ENCODE measurements around the gene FJX1. TPM values are rescaled to one million over a fixed set of nuclear protein-coding genes. Genes with fewer than 3 reads are reported as not detected.
"Not testable (repeated sequence)": the region's sequence is repeated elsewhere in the genome, so short reads cannot be mapped to it uniquely, and the experiment has no call there.

FJX1 gene
- total RNA-seq, 1 experiment from 2014 or later, result 71.4 TPM

DNA sequence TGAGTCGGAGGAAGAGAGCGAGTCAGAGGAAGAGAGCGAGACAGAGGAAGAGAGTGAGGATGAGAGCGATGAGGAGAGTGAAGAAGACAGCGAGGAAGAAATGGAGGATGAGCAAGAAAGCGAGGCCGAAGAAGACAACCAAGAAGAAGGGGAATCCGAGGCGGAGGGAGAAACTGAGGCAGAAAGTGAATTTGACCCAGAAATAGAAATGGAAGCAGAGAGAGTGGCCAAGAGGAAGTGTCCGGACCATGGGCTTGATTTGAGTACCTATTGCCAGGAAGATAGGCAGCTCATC is 45.1 kb downstream of the FJX1 start:
- Histone ChIP-seq H3F3A (ENCODE audit: low read length, unreplicated experiment) (peaks cover under 1% of the 10 kb centered on the region), H3K9me3 (ENCODE audit: low read length) (0 out of 2 replicates have a peak, but pooled peaks cover 5% of the 10 kb centered on the region), H3K79me2 (ENCODE audit: low read length) (peaks cover 55% of the 10 kb centered on the region), H3K4me2 (ENCODE audit: low read length) (peak overlapping the region; percentile 98), H3K36me3 (ENCODE audit: low read depth, low read length) (peaks cover 17% of the 10 kb centered on the region; the same call in 1 of the 2 replicates), H4K20me1 (ENCODE audit: low read length) (no peaks in the 10 kb centered on the region), H3K4me3 (ENCODE audit: low read length) (peak overlapping the region; percentile 74), H3K9ac (ENCODE audit: low read length) (peak overlapping the region; percentile 90), H3K9me2 (replicated peaks; ENCODE audit: low read length) (no peaks in the 10 kb centered on the region), H2AFZ (ENCODE audit: low read length) (peak overlapping the region; percentile 74), H3K27me3 (ENCODE audit: low read length) (no peaks in the 10 kb centered on the region), H3K4me1 (ENCODE audit: insufficient read depth, low read length) (peaks cover 25% of the 10 kb centered on the region), H3K27ac (ENCODE audit: low read length) (peak overlapping the region; percentile 91)
- ATAC-seq, result no peak
- TF ChIP-seq EZH2 (IDR thresholded peaks at IDR 0.05; ENCODE audit: low read length, unreplicated experiment) (no peak), EZH2phosphoT487 (IDR thresholded peaks at IDR 0.05; ENCODE audit: borderline replicate concordance, low read length) (no peak)
- no peak for DNase-seq
- ChIA-PET POLR2A (ENCODE audit: unreplicated experiment) (no interaction called here), CTCF (no interaction called here)
- BruUV-seq (replicated peaks), result TSS peak; percentile 49
- intact Hi-C loops (cut with micrococcal nuclease), result loop anchor here (2.0 kb wide), 1 partner anchor 33 kb away; no protein-coding TSS in a partner anchor

GRCh38 chr11:35664977-35665441 is 46.7 kb downstream of the FJX1 start:
- intact Hi-C loops (cut with micrococcal nuclease), result no loop called here
- H3K36me3 ChIP-seq (ENCODE audit: low read depth, low read length), result peaks cover 17% of the 10 kb centered on the region; the same call in 1 of the 2 replicates
- peaks cover 70% of the 10 kb centered on the region for H3K79me2 ChIP-seq (ENCODE audit: low read length)
- no peak overlapping the region for H3K9ac ChIP-seq (ENCODE audit: low read length)
- no peaks in the 10 kb centered on the region for H3K9me2 ChIP-seq (replicated peaks; ENCODE audit: low read length)
- no peaks in the 10 kb centered on the region for H3K27me3 ChIP-seq (ENCODE audit: low read length)
- BruUV-seq (replicated peaks), result no TSS peak
- ChIA-PET POLR2A (ENCODE audit: unreplicated experiment) (no interaction called here), CTCF (no interaction called here)
- DNase-seq (peak; percentile 24), ATAC-seq (no peak)
- H3K4me1 ChIP-seq (ENCODE audit: insufficient read depth, low read length), result peaks cover 20% of the 10 kb centered on the region
- H3F3A ChIP-seq (ENCODE audit: low read length, unreplicated experiment), result no peaks in the 10 kb centered on the region
- no peak for TF ChIP-seq EZH2phosphoT487 (IDR thresholded peaks at IDR 0.05; ENCODE audit: borderline replicate concordance, low read length)
- TF ChIP-seq EZH2 (IDR thresholded peaks at IDR 0.05; ENCODE audit: low read length, unreplicated experiment), result no peak
- TF ChIP-seq, protein P1, sequence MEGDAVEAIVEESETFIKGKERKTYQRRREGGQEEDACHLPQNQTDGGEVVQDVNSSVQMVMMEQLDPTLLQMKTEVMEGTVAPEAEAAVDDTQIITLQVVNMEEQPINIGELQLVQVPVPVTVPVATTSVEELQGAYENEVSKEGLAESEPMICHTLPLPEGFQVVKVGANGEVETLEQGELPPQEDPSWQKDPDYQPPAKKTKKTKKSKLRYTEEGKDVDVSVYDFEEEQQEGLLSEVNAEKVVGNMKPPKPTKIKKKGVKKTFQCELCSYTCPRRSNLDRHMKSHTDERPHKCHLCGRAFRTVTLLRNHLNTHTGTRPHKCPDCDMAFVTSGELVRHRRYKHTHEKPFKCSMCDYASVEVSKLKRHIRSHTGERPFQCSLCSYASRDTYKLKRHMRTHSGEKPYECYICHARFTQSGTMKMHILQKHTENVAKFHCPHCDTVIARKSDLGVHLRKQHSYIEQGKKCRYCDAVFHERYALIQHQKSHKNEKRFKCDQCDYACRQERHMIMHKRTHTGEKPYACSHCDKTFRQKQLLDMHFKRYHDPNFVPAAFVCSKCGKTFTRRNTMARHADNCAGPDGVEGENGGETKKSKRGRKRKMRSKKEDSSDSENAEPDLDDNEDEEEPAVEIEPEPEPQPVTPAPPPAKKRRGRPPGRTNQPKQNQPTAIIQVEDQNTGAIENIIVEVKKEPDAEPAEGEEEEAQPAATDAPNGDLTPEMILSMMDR (conservative IDR thresholded peaks at IDR 0.05; ENCODE audit: low read depth, low read length), result no peak
- H2AFZ ChIP-seq (ENCODE audit: low read length), result no peak overlapping the region
- peak overlapping the region; percentile 5; the same call in 1 of the 2 replicates for H3K4me2 ChIP-seq (ENCODE audit: low read length)
- no peak overlapping the region for H3K27ac ChIP-seq (ENCODE audit: low read length)
- H3K9me3 ChIP-seq (ENCODE audit: low read length), result 0 out of 2 replicates have a peak, but pooled peaks cover 5% of the 10 kb centered on the region
- no peaks in the 10 kb centered on the region for H4K20me1 ChIP-seq (ENCODE audit: low read length)
- peak overlapping the region; percentile 74 for H3K4me3 ChIP-seq (ENCODE audit: low read length)

- H3K27ac ChIP-seq (ENCODE audit: low read length), result no peak overlapping the region
- intact Hi-C loops (cut with micrococcal nuclease), result no loop called here
- CTCF ChIA-PET, result no interaction called here
These were observed 49.0 kb downstream of the FJX1 start for GRCh38 chr11:35667257-35667656.

DNA sequence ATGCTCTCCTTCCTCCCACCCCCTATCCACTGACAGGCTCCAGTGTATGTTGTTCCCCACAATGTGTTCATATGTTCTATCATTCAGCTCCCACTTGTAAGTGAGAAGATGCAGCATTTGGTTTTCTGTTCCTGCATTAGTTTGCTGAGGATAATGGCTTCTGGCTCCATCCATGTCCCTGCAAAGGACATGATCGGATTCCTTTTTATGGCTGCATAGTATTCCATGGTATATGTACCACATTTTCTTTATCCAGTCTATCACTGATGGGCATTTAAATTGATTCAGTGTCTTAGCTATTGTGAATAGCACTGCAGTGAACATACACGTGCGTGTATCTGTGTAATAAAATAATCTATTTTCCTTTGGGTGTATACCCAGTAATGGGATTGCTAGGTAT is 50.1 kb downstream of the FJX1 start:
- H3K27me3 ChIP-seq (ENCODE audit: low read length); CTCF ChIA-PET; H2AFZ ChIP-seq (ENCODE audit: low read length); intact Hi-C loops (cut with micrococcal nuclease); DNase-seq; H3K27ac ChIP-seq (ENCODE audit: low read length); H3K4me2 ChIP-seq (ENCODE audit: low read length); H3K9me3 ChIP-seq (ENCODE audit: low read length); H3K4me3 ChIP-seq (ENCODE audit: low read length); H3F3A ChIP-seq (ENCODE audit: low read length, unreplicated experiment); H3K9ac ChIP-seq (ENCODE audit: low read length); H3K9me2 ChIP-seq (replicated peaks; ENCODE audit: low read length); POLR2A ChIA-PET (ENCODE audit: unreplicated experiment); BruUV-seq (replicated peaks); ATAC-seq: not testable (repeated sequence)
- peaks cover 97% of the 10 kb centered on the region for H3K79me2 ChIP-seq (ENCODE audit: low read length)
- H3K4me1 ChIP-seq (ENCODE audit: insufficient read depth, low read length), result peaks cover 20% of the 10 kb centered on the region
- H3K36me3 ChIP-seq (ENCODE audit: low read depth, low read length), result peaks cover 17% of the 10 kb centered on the region; the same call in 1 of the 2 replicates
- 0 out of 2 replicates have a peak, but pooled peaks cover 11% of the 10 kb centered on the region for H4K20me1 ChIP-seq (ENCODE audit: low read length)

More at GRCh38 chr11:35667257-35667656, 49.0 kb downstream of the FJX1 start:
- Histone ChIP-seq H3K27me3 (ENCODE audit: low read length) (no peaks in the 10 kb centered on the region), H3K4me3 (ENCODE audit: low read length) (no peak overlapping the region), H3K4me2 (ENCODE audit: low read length) (no peak overlapping the region), H3K79me2 (ENCODE audit: low read length) (peaks cover 92% of the 10 kb centered on the region), H3K9me3 (ENCODE audit: low read length) (0 out of 2 replicates have a peak, but pooled peaks cover 5% of the 10 kb centered on the region), H3K9me2 (replicated peaks; ENCODE audit: low read length) (no peaks in the 10 kb centered on the region), H3F3A (ENCODE audit: low read length, unreplicated experiment) (no peaks in the 10 kb centered on the region), H3K9ac (ENCODE audit: low read length) (no peak overlapping the region), H3K36me3 (ENCODE audit: low read depth, low read length) (peaks cover 17% of the 10 kb centered on the region; the same call in 1 of the 2 replicates), H2AFZ (ENCODE audit: low read length) (no peak overlapping the region), H4K20me1 (ENCODE audit: low read length) (0 out of 2 replicates have a peak, but pooled peaks cover 9% of the 10 kb centered on the region), H3K4me1 (ENCODE audit: insufficient read depth, low read length) (peaks cover 25% of the 10 kb centered on the region)
- ATAC-seq (no peak), DNase-seq (no peak)
- POLR2A ChIA-PET (ENCODE audit: unreplicated experiment), result no interaction called here
- TF ChIP-seq EZH2 (IDR thresholded peaks at IDR 0.05; ENCODE audit: low read length, unreplicated experiment) (no peak), EZH2phosphoT487 (IDR thresholded peaks at IDR 0.05; ENCODE audit: borderline replicate concordance, low read length) (no peak)
- TF ChIP-seq, protein P1 (conservative IDR thresholded peaks at IDR 0.05; ENCODE audit: low read depth, low read length), result no peak
- BruUV-seq (replicated peaks), result no TSS peak

Data from PC-3 (cell line).